GM19023 (cell line): Measurements from ENCODE around the gene EDN1.
"Not testable (repeated sequence)": the region's sequence is repeated elsewhere in the genome, so short reads cannot be mapped to it uniquely, and the experiment has no call there.

Experiments
- ATAC-seq: cut with Tn5 transposase; IDR thresholded peaks from one replicate; pipeline ENCODE4 v1.9.1; 2021; ENCODE audit warnings: mild to moderate bottlenecking, moderate library complexity; ENCODE audit not compliant: unreplicated experiment

Gene EDN1

GRCh38 chr6:12320074-12320473 is 29.9 kb downstream of the EDN1 start:
- not testable (repeated sequence) for ATAC-seq

- ATAC-seq, result no peak
Observed at GRCh38 chr6:12324099-12324498, 33.9 kb downstream of the EDN1 start.

- no peak for ATAC-seq
Observed at GRCh38 chr6:12324748-12325147, 34.6 kb downstream of the EDN1 start.

GRCh38 chr6:12325872-12326271 is 35.7 kb downstream of the EDN1 start:
- ATAC-seq, result no peak

GRCh38 chr6:12327391-12327790 is 37.2 kb downstream of the EDN1 start:
- ATAC-seq, result no peak

GRCh38 chr6:12327988-12328387 is 37.8 kb downstream of the EDN1 start:
- no peak for ATAC-seq

GRCh38 chr6:12328701-12329100 is 38.5 kb downstream of the EDN1 start:
- ATAC-seq, result no peak

- ATAC-seq, result no peak
Observed at GRCh38 chr6:12331474-12331873, 41.3 kb downstream of the EDN1 start.

- ATAC-seq, result no peak
Observed at GRCh38 chr6:12331951-12332749, 42.0 kb downstream of the EDN1 start.

- ATAC-seq, result not testable (repeated sequence)
Observed at GRCh38 chr6:12332750-12333079, 42.6 kb downstream of the EDN1 start.

- ATAC-seq, result no peak
Observed at GRCh38 chr6:12333128-12333527, 43.0 kb downstream of the EDN1 start.

- no peak for ATAC-seq
Observed at GRCh38 chr6:12334526-12335130, 44.5 kb downstream of the EDN1 start.

GRCh38 chr6:12335131-12335527 is 45.0 kb downstream of the EDN1 start:
- ATAC-seq, result no peak

GRCh38 chr6:12335717-12336116 is 45.6 kb downstream of the EDN1 start:
- ATAC-seq, result no peak

GRCh38 chr6:12336121-12336971 is 46.2 kb downstream of the EDN1 start:
- no peak for ATAC-seq

GRCh38 chr6:12339022-12339421 is 48.9 kb downstream of the EDN1 start:
- ATAC-seq, result no peak

GRCh38 chr6:12339808-12340487 is 49.8 kb downstream of the EDN1 start:
- ATAC-seq, result no peak

GRCh38 chr6:12340488-12340818 is 50.3 kb downstream of the EDN1 start:
- ATAC-seq, result no peak

- no peak for ATAC-seq
Observed at GRCh38 chr6:12342664-12343063, 52.5 kb downstream of the EDN1 start.

- no peak for ATAC-seq
Observed at GRCh38 chr6:12343122-12343439, 52.9 kb downstream of the EDN1 start.

GRCh38 chr6:12343440-12344162 is 53.4 kb downstream of the EDN1 start:
- ATAC-seq, result no peak
